Hepatocyte (in vitro differentiated cells): ENCODE data around the gene AKR1C1.
"Not testable (repeated sequence)": the region's sequence is repeated elsewhere in the genome, so short reads cannot be mapped to it uniquely, and the experiment has no call there.

Experiments used
- CTCF ChIP-seq: fragments of 200-600 bp; sonication (generic); IDR thresholded peaks from 2 replicates; pipeline ENCODE4 v1.5.1; 2016; ENCODE audit warnings: antibody characterized with exemption, mild to moderate bottlenecking; ENCODE audit not compliant: poor library complexity
- EZH2phosphoT487 ChIP-seq: fragments of 200-600 bp; sonication (generic); IDR thresholded peaks from one replicate; pipeline ENCODE4 v1.6.1; 2018; ENCODE audit warnings: antibody characterized with exemption, mild to moderate bottlenecking, low read depth, moderate library complexity; ENCODE audit not compliant: unreplicated experiment, severe bottlenecking

DNA sequence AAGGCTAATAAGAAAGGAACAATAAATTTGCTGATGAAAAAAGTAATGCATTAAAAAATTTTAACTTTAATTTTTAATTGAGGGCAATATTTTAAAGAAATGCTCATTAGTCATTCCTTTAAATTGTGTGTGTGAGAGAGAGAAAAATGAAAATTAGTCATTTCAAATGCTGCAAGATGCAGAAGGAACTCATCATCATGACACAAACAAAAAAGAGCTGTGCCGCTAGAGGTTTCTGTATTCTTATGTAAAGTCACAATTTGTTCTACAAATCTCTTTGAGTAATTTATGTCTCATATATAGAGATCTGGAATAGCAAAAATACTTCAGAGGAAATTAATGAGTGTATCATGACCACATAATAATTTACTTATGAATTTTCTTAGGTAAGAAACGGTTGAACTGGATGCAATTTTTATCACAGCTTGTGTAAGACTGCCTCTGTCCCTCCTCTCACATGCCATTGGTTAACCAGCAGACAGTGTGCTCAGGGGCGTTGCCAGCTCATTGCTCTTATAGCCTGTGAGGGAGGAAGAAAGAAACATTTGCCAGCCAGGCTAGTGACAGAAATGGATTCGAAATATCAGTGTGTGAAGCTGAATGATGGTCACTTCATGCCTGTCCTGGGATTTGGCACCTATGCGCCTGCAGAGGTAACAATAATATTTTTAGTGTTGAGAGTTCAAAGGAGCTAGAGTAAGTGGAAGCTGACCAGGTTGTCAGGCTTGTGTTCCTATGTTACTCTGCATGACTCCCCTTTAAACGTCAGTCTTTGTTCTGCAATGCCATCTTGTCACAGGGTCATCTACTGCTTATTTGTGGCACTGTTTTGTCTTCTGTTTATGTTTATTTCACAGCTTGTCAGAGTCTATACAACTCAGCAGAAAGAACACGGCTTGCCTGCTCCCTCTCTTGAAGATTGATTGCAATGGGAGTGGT lies at the start of gene AKR1C1:
- TF ChIP-seq CTCF, EZH2phosphoT487: not testable (repeated sequence)
